Sigmoid colon (tissue), 4 donors: ENCODE measurements around the gene IL16.

Source experiments
- CTCF ChIP-seq, 4 experiments: fragments of 450-650 bp in 3 of 4; fragments of 200-600 bp in 1 of 4; IDR thresholded peaks; one replicate each; pipeline ENCODE4 v1.5.1; 2016 to 2019; ENCODE audit warnings: antibody characterized with exemption in 4 of 4, mild to moderate bottlenecking in 3 of 4, moderate library complexity in 2 of 4
- POLR2AphosphoS5 ChIP-seq, 4 donors: sonication (generic); formaldehyde crosslinking; IDR thresholded peaks; one replicate each; pipeline ENCODE4 v1.6.1; 2017; ENCODE audit warnings: antibody characterized with exemption in 4 of 4

GRCh38 chr15:81215531-81215930 is 18.9 kb downstream of the IL16 start:
- TF ChIP-seq CTCF (IDR thresholded peaks at IDR 0.05) (no peak), POLR2AphosphoS5 (IDR thresholded peaks at IDR 0.05) (no peak)
